Mucosa of descending colon (tissue), 3 donors: ENCODE measurements around the gene PTX4. TPM values are rescaled to one million over a fixed set of nuclear protein-coding genes. Genes with fewer than 3 reads are reported as not detected.

Source experiments
- ATAC-seq: fragments of 200-7000 bp; cut with Tn5 transposase; one replicate; pipeline ENCODE4 v1.9.1; 2020; ENCODE audit warnings: mild to moderate bottlenecking, moderate library complexity
- DNase-seq, 3 donors: peaks; one replicate each; pipeline ENCODE4 v3.0.0-alpha.2; 2020
- H3K36me3 ChIP-seq: fragments of 200-600 bp; one replicate; pipeline ENCODE4 v1.8.0; 2021; ENCODE audit warnings: low read depth, mild to moderate bottlenecking
- H3K4me1 ChIP-seq: fragments of 200-600 bp; one replicate; pipeline ENCODE4 v1.8.0; 2021; ENCODE audit warnings: low read depth, mild to moderate bottlenecking
- H3K4me3 ChIP-seq: fragments of 200-600 bp; one replicate; pipeline ENCODE4 v1.8.0; 2021; ENCODE audit warnings: mild to moderate bottlenecking
- H3K9me3 ChIP-seq: fragments of 200-600 bp; one replicate; pipeline ENCODE4 v1.8.0; 2021; ENCODE audit warnings: mild to moderate bottlenecking
- CTCF ChIP-seq: fragments of 200-600 bp; IDR thresholded peaks from one replicate; pipeline ENCODE4 v1.8.0; 2022; ENCODE audit warnings: antibody characterized with exemption, mild to moderate bottlenecking
- intact Hi-C, 2 donors: fragments of 100-400 bp; cut with DNase I in 1 of 2; cut with micrococcal nuclease in 1 of 2; formaldehyde crosslinking; loops; one replicate each; pipeline versions ENCODE4 v1.11.0 to v1.11.1; 2022; cut with DNase I, micrococcal nuclease
- total RNA-seq, 3 donors: library from RNA; stranded (reverse); fragmentation: NEBNext Ultra II Directional in 2 of 3; extraction: Animal tissue kit (Norgen Biotek cat#: 25700) in 2 of 3; gene quantifications; one replicate each; pipeline versions ENCODE4 v1.2.1 to v1.2.4, GENCODE V29; 2021 to 2023
- donor health status: DM: no; HTN: no; CAD: no; lungs with moderate emphysema.
- donor health status: DM: no; HTN: no; CAD: no.
- donor health status: DM: no; HTN: yes; CAD: no.

PTX4 gene
- total RNA-seq, 3 donors from 2014 or later, result not detected

GRCh38 chr16:1534021-1535020, 45.6 kb upstream of the PTX4 start:
- Histone ChIP-seq H3K4me3 (peak overlapping the region; percentile 26), H3K4me1 (no peaks in the 10 kb centered on the region), H3K9me3 (no peaks in the 10 kb centered on the region), H3K36me3 (no peaks in the 10 kb centered on the region)
- TF ChIP-seq CTCF, result no peak
- peak; percentile 9 for ATAC-seq
- peak in 1 of 3 donors; percentile 54 for DNase-seq
- intact Hi-C loops, result no loop called here

GRCh38 chr16:1533443-1533951, 44.8 kb upstream of the PTX4 start, which contains the start of gene TMEM204:
TMEM204 (plus strand) TSS chr16:1533666; CDS start chr16:1534276, 610 bp downstream.
- DNase-seq (peak; percentile 44 to 77 (median 55)), ATAC-seq (peak; percentile 46)
- H3K4me3 ChIP-seq, result peak within 1 kb of the TSS; percentile 26
- intact Hi-C loops, result no loop called here
- H3K4me1 ChIP-seq, result no peaks in the 10 kb centered on the region
- no peak for TF ChIP-seq CTCF
- no peaks in the 10 kb centered on the region for H3K36me3 ChIP-seq
- no peaks in the 10 kb centered on the region for H3K9me3 ChIP-seq

DNA sequence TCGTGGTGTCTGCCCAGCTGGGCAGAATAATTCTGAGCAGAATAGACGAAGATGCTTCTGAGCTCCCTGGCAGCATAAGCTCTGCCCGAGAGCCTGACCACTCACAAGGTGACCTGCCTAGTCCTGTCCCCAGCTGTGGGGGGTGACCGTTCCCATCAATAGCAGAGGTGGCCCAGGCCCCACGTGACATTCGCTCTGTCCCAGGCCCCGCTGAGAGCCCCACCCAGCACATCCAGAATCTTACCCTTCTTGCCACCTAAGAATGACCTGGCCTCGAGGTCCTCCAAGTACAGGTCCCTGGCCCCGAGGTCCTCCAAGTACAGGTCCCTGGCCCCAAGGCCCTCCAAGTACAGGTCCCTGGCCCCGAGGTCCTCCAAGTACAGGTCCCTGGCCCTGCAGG, 44.0 kb upstream of the PTX4 start:
- no peaks in the 10 kb centered on the region for H3K9me3 ChIP-seq
- H3K4me1 ChIP-seq, result no peaks in the 10 kb centered on the region
- H3K4me3 ChIP-seq, result no peak overlapping the region
- no peaks in the 10 kb centered on the region for H3K36me3 ChIP-seq
- no peak for ATAC-seq
- TF ChIP-seq CTCF, result no peak
- intact Hi-C loops, result no loop called here
- DNase-seq, result peak in 1 of 3 donors; percentile 46

DNA sequence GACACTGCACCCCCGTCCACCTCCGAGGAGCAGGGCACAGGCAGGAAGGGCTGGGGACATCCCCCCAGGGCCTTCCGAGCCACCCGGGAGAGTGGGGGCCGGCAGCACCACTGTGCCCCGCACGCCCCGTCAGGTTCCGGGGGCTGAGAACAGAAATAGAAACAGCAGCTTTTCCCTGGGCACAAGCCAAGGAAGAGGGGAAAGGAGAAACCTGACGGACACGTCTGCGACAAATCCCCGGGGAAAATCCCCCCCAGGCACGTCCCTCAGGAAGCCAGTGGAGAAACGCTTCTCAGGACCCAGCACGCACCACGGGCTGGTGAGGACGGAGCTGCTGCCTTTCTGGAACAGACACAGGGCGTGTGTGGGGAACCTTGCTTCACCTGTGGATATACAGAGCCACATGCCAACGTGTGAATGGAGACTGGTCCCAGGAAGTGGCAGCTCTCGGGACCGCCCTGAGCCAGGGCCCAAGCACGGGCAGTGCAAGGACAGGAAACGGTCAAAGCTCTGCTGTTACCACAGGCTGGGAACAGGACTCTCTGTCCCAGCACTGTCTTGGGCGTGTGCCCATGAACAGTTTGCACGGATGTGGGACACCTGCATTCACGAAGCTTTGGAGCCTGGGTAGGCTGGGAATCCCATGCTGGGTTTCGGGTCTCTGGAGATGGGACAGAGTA, 43.5 kb upstream of the PTX4 start:
- no peaks in the 10 kb centered on the region for H3K9me3 ChIP-seq
- H3K36me3 ChIP-seq, result no peaks in the 10 kb centered on the region
- no peak overlapping the region for H3K4me3 ChIP-seq
- intact Hi-C loops, result no loop called here
- peak; percentile 16 for ATAC-seq
- no peak for TF ChIP-seq CTCF
- H3K4me1 ChIP-seq, result no peaks in the 10 kb centered on the region
- peak in 1 of 3 donors; percentile 59 for DNase-seq

DNA sequence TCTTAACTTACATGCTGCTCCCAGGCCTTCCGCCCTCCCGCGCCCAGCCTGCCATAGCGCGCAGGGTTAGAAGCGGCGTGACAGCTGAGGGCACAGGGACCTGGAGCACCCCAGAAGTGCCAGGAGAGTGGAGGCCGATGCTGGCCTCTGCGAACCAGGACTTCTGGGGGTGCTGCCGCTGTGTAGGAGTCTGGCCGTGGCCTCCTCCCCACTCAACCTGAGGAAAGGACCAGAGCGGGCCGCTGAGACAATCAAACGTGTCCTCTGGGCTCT, 42.8 kb upstream of the PTX4 start:
- DNase-seq (peak in 1 of 3 donors; percentile 50), ATAC-seq (no peak)
- no peaks in the 10 kb centered on the region for H3K36me3 ChIP-seq
- TF ChIP-seq CTCF, result no peak
- no peak overlapping the region for H3K4me3 ChIP-seq
- intact Hi-C loops, result no loop called here
- H3K9me3 ChIP-seq, result no peaks in the 10 kb centered on the region
- no peaks in the 10 kb centered on the region for H3K4me1 ChIP-seq
